Measurements from ENCODE around the gene NDUFC2.
A peak's percentile ranks its signal among the peaks of the same experiment; 100 is the strongest.
"Not testable (repeated sequence)": the region's sequence is repeated elsewhere in the genome, so short reads cannot be mapped to it uniquely, and the experiment has no call there.

The NDUFC2 gene

DNA sequence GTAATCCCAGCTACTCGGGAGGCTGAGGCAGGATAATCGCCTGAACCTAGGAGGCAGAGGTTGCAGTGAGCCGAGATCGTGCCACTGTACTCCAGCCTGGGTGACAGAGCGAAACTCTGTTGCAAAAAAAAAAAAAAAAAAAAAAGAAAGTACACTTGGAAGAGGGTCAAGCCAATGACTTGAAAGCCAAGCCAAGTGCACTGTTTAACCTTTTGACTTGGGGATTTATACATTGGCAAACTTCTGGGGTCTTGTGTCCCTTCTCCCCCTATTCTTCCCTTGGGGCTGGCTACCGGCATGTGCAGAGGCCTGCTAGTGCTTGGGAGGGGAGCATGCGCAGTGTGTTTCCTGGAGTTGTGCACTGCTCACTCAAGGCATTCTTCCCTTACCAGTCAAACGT is 30.3 kb downstream of the NDUFC2 start:
- no peaks in the 10 kb centered on the region for H3K9me3 ChIP-seq (replicated peaks; ENCODE audit: low read length)
- H3K27me3 ChIP-seq (ENCODE audit: control insufficient read depth, insufficient read depth, low read length), result no peaks in the 10 kb centered on the region
- peaks cover 24% of the 10 kb centered on the region for H3K4me1 ChIP-seq (ENCODE audit: control insufficient read depth, insufficient read depth, low read length)
- H3K36me3 ChIP-seq (ENCODE audit: insufficient read depth, low read length), result no peaks in the 10 kb centered on the region
- H3K9ac ChIP-seq (ENCODE audit: low read depth, low read length), result no peak overlapping the region
- H3K4me3 ChIP-seq (ENCODE audit: low read length), result no peak overlapping the region
- H3K4me2 ChIP-seq (ENCODE audit: low read length), result no peak overlapping the region

DNA sequence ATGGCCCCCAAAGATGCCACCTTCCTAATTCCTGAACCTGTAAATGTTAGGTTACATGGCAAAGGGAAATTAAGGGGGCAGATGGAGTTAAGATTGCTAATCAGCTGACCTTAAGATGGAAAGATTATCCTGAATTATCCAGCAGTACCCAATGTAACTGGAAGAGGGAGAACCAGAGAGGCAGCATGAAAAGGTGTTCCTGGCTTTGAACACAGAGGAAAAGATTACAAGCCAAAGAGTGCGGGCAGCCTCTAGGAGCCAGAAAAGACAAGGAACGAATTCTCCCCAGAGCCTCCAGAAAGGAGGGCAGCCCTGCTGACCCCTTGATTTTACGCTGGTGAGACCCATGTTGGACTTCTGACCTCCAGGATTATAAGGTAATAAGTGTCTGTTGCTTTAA is 31.1 kb downstream of the NDUFC2 start:
- no peak overlapping the region for H3K4me2 ChIP-seq (ENCODE audit: low read length)
- no peaks in the 10 kb centered on the region for H3K36me3 ChIP-seq (ENCODE audit: insufficient read depth, low read length)
- H3K9me3 ChIP-seq (replicated peaks; ENCODE audit: low read length), result no peaks in the 10 kb centered on the region
- H3K4me1 ChIP-seq (ENCODE audit: control insufficient read depth, insufficient read depth, low read length), result peaks cover 24% of the 10 kb centered on the region
- H3K27me3 ChIP-seq (ENCODE audit: control insufficient read depth, insufficient read depth, low read length), result no peaks in the 10 kb centered on the region
- no peak overlapping the region for H3K4me3 ChIP-seq (ENCODE audit: low read length)
- no peak overlapping the region for H3K9ac ChIP-seq (ENCODE audit: low read depth, low read length)

GRCh38 chr11:78046486-78046854 is 33.2 kb downstream of the NDUFC2 start:
- Histone ChIP-seq H3K36me3 (ENCODE audit: insufficient read depth, low read length) (no peaks in the 10 kb centered on the region), H3K4me2 (ENCODE audit: low read length) (peak overlapping the region; percentile 100), H3K4me3 (ENCODE audit: low read length) (no peak overlapping the region), H3K27me3 (ENCODE audit: control insufficient read depth, insufficient read depth, low read length) (no peaks in the 10 kb centered on the region), H3K4me1 (ENCODE audit: control insufficient read depth, insufficient read depth, low read length) (peaks cover 24% of the 10 kb centered on the region), H3K9ac (ENCODE audit: low read depth, low read length) (no peak overlapping the region), H3K9me3 (replicated peaks; ENCODE audit: low read length) (no peaks in the 10 kb centered on the region)

DNA sequence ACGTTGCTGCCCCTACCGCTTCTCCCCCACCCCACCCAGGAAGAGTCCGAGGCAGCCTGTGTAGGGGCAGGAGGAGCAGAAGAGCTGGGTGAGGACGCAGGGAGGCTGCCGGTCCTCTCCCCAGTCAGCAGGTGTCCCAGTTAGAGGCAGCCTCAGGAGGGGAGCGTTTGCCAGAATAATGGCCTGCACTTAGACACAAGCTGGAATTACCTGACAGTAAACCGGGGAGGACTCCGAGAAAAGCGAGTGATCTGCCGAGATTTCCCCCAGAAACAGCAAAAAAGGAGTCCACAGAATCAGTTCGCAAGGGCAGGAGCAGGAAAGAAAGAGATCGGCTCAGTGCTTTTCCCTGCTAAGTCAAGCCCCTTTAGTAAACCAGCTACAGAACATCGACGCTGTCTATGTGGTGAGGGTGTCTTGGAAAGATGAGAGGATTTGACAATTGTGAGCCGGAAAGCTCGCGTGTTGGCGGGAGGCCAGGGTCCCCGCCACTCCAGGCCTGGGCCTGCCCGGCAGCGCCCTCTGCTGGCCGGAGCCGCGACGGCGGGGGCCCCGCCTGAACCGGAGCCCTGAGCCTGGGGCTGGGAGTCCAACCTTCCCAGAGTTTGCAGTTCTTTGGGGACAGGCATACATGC is 33.7 kb downstream of the NDUFC2 start:
- peaks cover 24% of the 10 kb centered on the region for H3K4me1 ChIP-seq (ENCODE audit: control insufficient read depth, insufficient read depth, low read length)
- no peaks in the 10 kb centered on the region for H3K27me3 ChIP-seq (ENCODE audit: control insufficient read depth, insufficient read depth, low read length)
- peak overlapping the region; percentile 81 for H3K4me3 ChIP-seq (ENCODE audit: low read length)
- peak overlapping the region; percentile 82 for H3K9ac ChIP-seq (ENCODE audit: low read depth, low read length)
- H3K9me3 ChIP-seq (replicated peaks; ENCODE audit: low read length), result no peaks in the 10 kb centered on the region
- H3K4me2 ChIP-seq (ENCODE audit: low read length), result peak overlapping the region; percentile 100
- no peaks in the 10 kb centered on the region for H3K36me3 ChIP-seq (ENCODE audit: insufficient read depth, low read length)

DNA sequence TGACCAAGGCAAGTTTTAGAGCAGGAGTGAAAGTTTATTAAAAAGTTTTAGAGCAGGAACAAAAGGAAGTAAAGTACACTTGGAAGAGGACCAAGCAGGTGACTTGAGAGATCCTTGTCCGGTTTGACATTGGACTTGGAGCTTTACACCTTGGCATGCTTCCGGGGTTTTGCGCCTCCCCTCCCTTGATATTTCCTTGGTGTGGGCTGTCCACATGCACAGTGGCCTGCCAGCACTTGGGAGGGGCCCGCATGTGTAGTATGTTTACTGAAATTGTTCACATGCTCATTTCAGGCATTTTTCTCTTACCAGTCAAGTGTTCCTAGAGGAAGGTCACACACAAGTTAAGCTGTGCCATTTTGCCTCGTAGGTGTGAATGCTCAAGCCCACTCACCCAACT is 35.0 kb downstream of the NDUFC2 start:
- Histone ChIP-seq H3K4me3 (ENCODE audit: low read length) (no peak overlapping the region), H3K9ac (ENCODE audit: low read depth, low read length) (no peak overlapping the region), H3K4me2 (ENCODE audit: low read length) (no peak overlapping the region), H3K36me3 (ENCODE audit: insufficient read depth, low read length) (no peaks in the 10 kb centered on the region), H3K9me3 (replicated peaks; ENCODE audit: low read length) (no peaks in the 10 kb centered on the region), H3K27me3 (ENCODE audit: control insufficient read depth, insufficient read depth, low read length) (no peaks in the 10 kb centered on the region), H3K4me1 (ENCODE audit: control insufficient read depth, insufficient read depth, low read length) (peaks cover 32% of the 10 kb centered on the region)

DNA sequence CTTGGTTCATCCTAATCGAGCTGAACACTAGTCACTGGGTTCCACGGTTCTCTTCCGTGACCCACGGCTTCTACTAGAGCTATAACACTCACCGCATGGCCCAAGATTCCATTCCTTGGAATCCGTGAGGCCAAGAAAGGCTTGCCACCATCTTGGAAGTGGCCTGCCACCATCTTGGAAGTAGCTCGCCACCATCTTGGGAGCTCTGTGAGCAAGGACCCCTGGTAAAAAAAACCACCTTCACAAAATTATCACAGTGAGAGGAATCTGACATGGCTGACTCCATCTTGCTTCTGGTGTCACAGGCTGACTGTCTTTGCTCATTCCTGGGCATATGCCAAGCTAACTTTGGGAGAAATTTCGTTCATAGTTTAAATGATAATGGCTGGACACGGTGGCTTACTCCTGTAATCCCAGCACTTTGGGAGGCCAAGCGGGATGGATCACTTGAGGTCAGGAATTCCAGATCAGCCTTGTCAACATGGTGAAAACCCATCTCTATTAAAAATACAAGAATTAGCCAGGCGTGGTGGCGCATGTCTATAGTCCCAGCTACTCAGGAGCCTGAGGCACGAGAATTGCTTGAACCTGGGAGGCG is 37.7 kb downstream of the NDUFC2 start:
- H3K4me2 ChIP-seq (ENCODE audit: low read length), result peak overlapping the region; percentile 80
- H3K27me3 ChIP-seq (ENCODE audit: control insufficient read depth, insufficient read depth, low read length), result no peaks in the 10 kb centered on the region
- H3K36me3 ChIP-seq (ENCODE audit: insufficient read depth, low read length), result no peaks in the 10 kb centered on the region
- H3K9me3 ChIP-seq (replicated peaks; ENCODE audit: low read length), result no peaks in the 10 kb centered on the region
- H3K4me1 ChIP-seq (ENCODE audit: control insufficient read depth, insufficient read depth, low read length), result peaks cover 47% of the 10 kb centered on the region
- H3K9ac ChIP-seq (ENCODE audit: low read depth, low read length), result no peak overlapping the region
- H3K4me3 ChIP-seq (ENCODE audit: low read length), result no peak overlapping the region

DNA sequence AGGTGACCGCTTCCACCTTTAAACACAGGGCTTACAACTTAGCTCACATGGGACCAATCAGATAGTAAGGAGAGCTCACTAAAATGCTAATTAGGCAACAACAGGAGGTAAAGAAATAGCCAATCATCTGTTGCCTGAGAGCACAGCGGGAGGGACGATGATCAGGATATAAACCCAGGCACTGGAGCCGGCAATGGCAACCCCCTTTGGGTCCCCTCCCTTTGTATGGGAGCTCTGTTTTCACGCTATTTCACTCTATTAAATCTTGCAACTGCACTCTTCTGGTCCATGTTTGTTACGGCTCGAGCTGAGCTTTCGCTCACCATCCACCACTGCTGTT is 38.3 kb downstream of the NDUFC2 start:
- not testable (repeated sequence) for H3K27me3 ChIP-seq (ENCODE audit: control insufficient read depth, insufficient read depth, low read length); H3K4me3 ChIP-seq (ENCODE audit: low read length); H3K36me3 ChIP-seq (ENCODE audit: insufficient read depth, low read length); H3K9me3 ChIP-seq (replicated peaks; ENCODE audit: low read length); H3K9ac ChIP-seq (ENCODE audit: low read depth, low read length)
- Histone ChIP-seq H3K4me2 (ENCODE audit: low read length) (peak overlapping the region; percentile 80), H3K4me1 (ENCODE audit: control insufficient read depth, insufficient read depth, low read length) (peaks cover 46% of the 10 kb centered on the region)

DNA sequence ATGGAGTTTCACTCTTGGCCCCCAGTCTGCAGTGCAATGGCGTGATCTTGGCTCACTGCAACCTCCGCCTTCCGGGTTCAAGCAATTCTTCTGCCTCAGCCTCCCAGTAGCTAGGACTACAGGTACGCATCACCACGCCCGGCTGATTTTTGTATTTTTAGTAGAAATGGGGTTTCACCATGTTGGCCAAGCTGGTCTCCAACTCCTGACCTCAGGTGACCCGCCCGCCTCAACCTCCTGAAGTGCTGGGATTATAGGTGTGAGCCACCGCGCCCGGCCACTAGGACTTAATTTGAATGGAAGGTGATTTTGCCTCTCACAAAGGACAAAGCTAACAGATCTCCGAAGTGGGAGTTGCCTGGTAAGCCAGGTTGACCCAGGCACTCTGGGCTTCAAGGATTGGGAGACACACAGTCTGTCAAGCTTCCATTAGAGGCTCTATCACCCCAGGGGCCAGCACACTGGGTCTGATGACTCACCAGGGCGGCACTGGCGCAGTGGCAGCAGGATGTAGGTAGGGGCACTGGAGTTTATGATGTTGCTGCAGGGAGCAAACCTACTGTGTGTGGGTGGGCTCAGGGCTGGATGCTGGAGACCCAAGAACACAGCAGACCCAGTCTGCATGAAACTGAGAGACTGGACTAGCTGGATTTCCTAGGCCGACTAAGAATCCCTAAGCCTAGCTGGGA is 38.8 kb downstream of the NDUFC2 start:
- no peaks in the 10 kb centered on the region for H3K9me3 ChIP-seq (replicated peaks; ENCODE audit: low read length)
- peak overlapping the region; percentile 80 for H3K4me2 ChIP-seq (ENCODE audit: low read length)
- H3K9ac ChIP-seq (ENCODE audit: low read depth, low read length), result peak overlapping the region; percentile 88
- no peaks in the 10 kb centered on the region for H3K27me3 ChIP-seq (ENCODE audit: control insufficient read depth, insufficient read depth, low read length)
- H3K36me3 ChIP-seq (ENCODE audit: insufficient read depth, low read length), result no peaks in the 10 kb centered on the region
- peaks cover 42% of the 10 kb centered on the region for H3K4me1 ChIP-seq (ENCODE audit: control insufficient read depth, insufficient read depth, low read length)
- H3K4me3 ChIP-seq (ENCODE audit: low read length), result peak overlapping the region; percentile 46

- H3K4me2 ChIP-seq (ENCODE audit: low read length), result peak overlapping the region; percentile 80
- H3K4me3 ChIP-seq (ENCODE audit: low read length), result peak overlapping the region; percentile 54
- no peaks in the 10 kb centered on the region for H3K9me3 ChIP-seq (replicated peaks; ENCODE audit: low read length)
- H3K36me3 ChIP-seq (ENCODE audit: insufficient read depth, low read length), result no peaks in the 10 kb centered on the region
- no peaks in the 10 kb centered on the region for H3K27me3 ChIP-seq (ENCODE audit: control insufficient read depth, insufficient read depth, low read length)
- peak overlapping the region; percentile 88 for H3K9ac ChIP-seq (ENCODE audit: low read depth, low read length)
- H3K4me1 ChIP-seq (ENCODE audit: control insufficient read depth, insufficient read depth, low read length), result peaks cover 38% of the 10 kb centered on the region
Measured at GRCh38 chr11:78039919-78040671, 39.6 kb downstream of the NDUFC2 start.

DNA sequence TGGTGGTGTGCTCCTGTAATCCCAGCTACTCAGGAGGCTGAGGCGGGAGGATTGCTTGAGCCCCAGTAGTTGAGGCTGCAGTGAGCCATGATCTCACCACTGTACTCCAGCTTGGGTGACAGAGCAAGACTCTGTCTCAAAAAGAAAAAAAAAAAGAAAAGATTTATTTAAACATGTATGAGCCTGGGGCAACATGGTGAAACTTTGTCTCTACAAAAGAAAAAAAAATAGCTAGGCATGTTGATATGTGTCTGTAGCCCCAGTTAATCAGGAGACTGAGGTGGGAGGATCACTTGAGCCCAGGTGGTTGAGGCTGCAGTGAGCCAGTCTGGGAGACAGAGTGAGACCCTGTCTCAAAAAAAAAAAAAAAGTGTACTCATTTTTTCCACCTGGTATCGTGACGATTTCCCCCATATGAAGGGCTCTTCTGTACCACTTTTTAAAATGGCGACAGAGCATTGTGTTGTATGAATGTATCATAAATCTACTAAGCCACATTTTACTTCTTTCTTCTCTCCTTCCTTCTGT is 40.2 kb downstream of the NDUFC2 start:
- Histone ChIP-seq H3K9me3 (replicated peaks; ENCODE audit: low read length) (no peaks in the 10 kb centered on the region), H3K27me3 (ENCODE audit: control insufficient read depth, insufficient read depth, low read length) (no peaks in the 10 kb centered on the region), H3K4me3 (ENCODE audit: low read length) (no peak overlapping the region), H3K36me3 (ENCODE audit: insufficient read depth, low read length) (no peaks in the 10 kb centered on the region), H3K9ac (ENCODE audit: low read depth, low read length) (peak overlapping the region; percentile 88), H3K4me2 (ENCODE audit: low read length) (peak overlapping the region; percentile 80), H3K4me1 (ENCODE audit: control insufficient read depth, insufficient read depth, low read length) (peaks cover 38% of the 10 kb centered on the region)

- H3K4me3 ChIP-seq (ENCODE audit: low read length), result no peak overlapping the region
- H3K27me3 ChIP-seq (ENCODE audit: control insufficient read depth, insufficient read depth, low read length), result no peaks in the 10 kb centered on the region
- H3K9ac ChIP-seq (ENCODE audit: low read depth, low read length), result peak overlapping the region; percentile 11
- H3K4me1 ChIP-seq (ENCODE audit: control insufficient read depth, insufficient read depth, low read length), result peaks cover 38% of the 10 kb centered on the region
- no peak overlapping the region for H3K4me2 ChIP-seq (ENCODE audit: low read length)
- H3K36me3 ChIP-seq (ENCODE audit: insufficient read depth, low read length), result no peaks in the 10 kb centered on the region
- H3K9me3 ChIP-seq (replicated peaks; ENCODE audit: low read length), result no peaks in the 10 kb centered on the region
Measured at GRCh38 chr11:78038697-78039313, 40.9 kb downstream of the NDUFC2 start.

Measured in skeletal muscle satellite cell (primary cell).